Measurements from ENCODE around the gene GNLY. TPM values are rescaled to one million over a fixed set of nuclear protein-coding genes. Genes with fewer than 3 reads are reported as not detected.
A peak's percentile ranks its signal among the peaks of the same experiment; 100 is the strongest.

Gene GNLY
- total and polyA plus RNA-seq, 2 of the 4 experiments (the other 2 are of a cell fraction), result not detected

DNA sequence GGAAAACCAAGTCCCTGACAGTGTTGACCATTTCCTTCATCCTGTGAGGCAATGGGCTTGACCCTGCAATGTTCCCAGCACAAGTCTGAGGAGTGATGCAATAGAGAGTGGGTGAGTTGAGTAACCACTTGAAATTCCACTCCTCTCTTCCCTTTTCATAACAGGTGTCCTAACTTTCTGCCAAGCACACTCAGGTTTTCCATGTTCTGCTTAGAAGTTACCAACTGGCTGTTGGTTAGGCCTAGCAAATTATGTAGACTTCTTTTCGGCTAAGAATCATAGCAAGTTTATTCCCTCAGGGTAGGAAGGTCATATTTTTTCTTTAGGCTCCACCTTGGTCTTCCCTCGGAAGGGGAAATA is 11.5 kb downstream of the GNLY start:
- Histone ChIP-seq H2BK120ac (ENCODE audit: low read depth, low read length) (peak overlapping the region; percentile 91), H2BK20ac (ENCODE audit: low read depth, low read length) (peak overlapping the region; percentile 92), H3K18ac (ENCODE audit: low read depth, low read length) (no peak overlapping the region), H2BK15ac (ENCODE audit: low read depth, low read length) (peak overlapping the region; percentile 87; the same call in 1 of the 3 replicates), H3K4me3 (ENCODE audit: insufficient read depth, low read depth, low read length) (no peak overlapping the region), H4K8ac (ENCODE audit: low read depth in 2 of 2, low read length in 2 of 2) (peak overlapping the region in 1 of 2 experiments; percentile 15; a peak in 2 of 4 replicates), H2AFZ (replicated peaks; ENCODE audit: low read length, poor library complexity) (peak overlapping the region; percentile 5), H3K4ac (ENCODE audit: low read depth, low read length) (peak overlapping the region; percentile 90), H4K5ac (ENCODE audit: low read depth, low read length) (no peak overlapping the region), H3K27ac (ENCODE audit: insufficient read depth, low read length) (no peak overlapping the region), H3K56ac (ENCODE audit: extremely low read depth, insufficient read depth, low read length) (no peak overlapping the region), H3K4me1 (ENCODE audit: control insufficient read depth, insufficient read depth, low read length) (peaks cover 18% of the 10 kb centered on the region), H4K91ac (ENCODE audit: insufficient read depth, low read depth, low read length) (peak overlapping the region; percentile 90), H3K9ac (ENCODE audit: low read depth, low read length) (no peak overlapping the region), H2AK9ac (replicated peaks; ENCODE audit: low read depth, low read length, poor library complexity) (peak overlapping the region; percentile 20), H2AK5ac (ENCODE audit: low read depth, low read length) (peak overlapping the region; percentile 67), H3K27me3 (ENCODE audit: control insufficient read depth, insufficient read depth, low read length) (no peaks in the 10 kb centered on the region; the same call in 1 of the 2 replicates), H4K20me1 (ENCODE audit: insufficient read depth, low read length) (peaks cover 2% of the 10 kb centered on the region; the same call in 1 of the 2 replicates), H3K9me1 (ENCODE audit: insufficient read depth, low read length) (no peaks in the 10 kb centered on the region), H3K4me2 (ENCODE audit: low read depth, low read length) (no peak overlapping the region), H3K9me3 (ENCODE audit: control insufficient read depth, insufficient read depth, low read length) (no peaks in the 10 kb centered on the region), H3K36me3 (ENCODE audit: control insufficient read depth, insufficient read depth, low read length) (no peaks in the 10 kb centered on the region), H3K14ac (replicated peaks; ENCODE audit: low read depth, low read length) (no peak overlapping the region), H2BK5ac (ENCODE audit: low read depth, low read length, poor library complexity, severe bottlenecking) (no peak overlapping the region), H3K23ac (ENCODE audit: low read depth, low read length) (no peak overlapping the region), H3K79me1 (ENCODE audit: low read depth in 1 of 2, low read length in 2 of 2) (no peaks in the 10 kb centered on the region)
- WGBS, 2 experiments (ENCODE audit: extremely low coverage in 2 of 2, insufficient read length in 1 of 2), result no CpG with 5 or more reads among the region's 2 CpGs
- in situ Hi-C loops (cut with MboI; ENCODE audit: low sequenced_read_pairs), result loop anchor here (5.0 kb wide), 1 partner anchor 58 kb away; no protein-coding TSS in a partner anchor
- TF ChIP-seq FOS (IDR thresholded peaks at IDR 0.05; ENCODE audit: low read depth, low read length) (peak; percentile 52; the same call in 1 of the 2 replicates), MXI1 (IDR thresholded peaks at IDR 0.05; ENCODE audit: borderline replicate concordance, low read depth, low read length) (0 out of 2 replicates have a peak, but pooled peaks have one; percentile 13), POLR2A (IDR thresholded peaks at IDR 0.05; ENCODE audit: low read depth, low read length) (no peak), RCOR1 (IDR thresholded peaks at IDR 0.05; ENCODE audit: insufficient replicate concordance, low read length) (peak; percentile 99), CEBPB (IDR thresholded peaks at IDR 0.05; ENCODE audit: low read depth, low read length) (peak; percentile 100), BHLHE40 (IDR thresholded peaks at IDR 0.05; ENCODE audit: low read depth, low read length) (peak; percentile 90), NFE2L2 (IDR thresholded peaks at IDR 0.05; ENCODE audit: low read depth, low read length) (no peak; the same call in 1 of the 2 replicates), MAZ (IDR thresholded peaks at IDR 0.05; ENCODE audit: borderline replicate concordance, low read depth, low read length) (peak; percentile 49; the same call in 1 of the 2 replicates)
- TF ChIP-seq, protein P1, sequence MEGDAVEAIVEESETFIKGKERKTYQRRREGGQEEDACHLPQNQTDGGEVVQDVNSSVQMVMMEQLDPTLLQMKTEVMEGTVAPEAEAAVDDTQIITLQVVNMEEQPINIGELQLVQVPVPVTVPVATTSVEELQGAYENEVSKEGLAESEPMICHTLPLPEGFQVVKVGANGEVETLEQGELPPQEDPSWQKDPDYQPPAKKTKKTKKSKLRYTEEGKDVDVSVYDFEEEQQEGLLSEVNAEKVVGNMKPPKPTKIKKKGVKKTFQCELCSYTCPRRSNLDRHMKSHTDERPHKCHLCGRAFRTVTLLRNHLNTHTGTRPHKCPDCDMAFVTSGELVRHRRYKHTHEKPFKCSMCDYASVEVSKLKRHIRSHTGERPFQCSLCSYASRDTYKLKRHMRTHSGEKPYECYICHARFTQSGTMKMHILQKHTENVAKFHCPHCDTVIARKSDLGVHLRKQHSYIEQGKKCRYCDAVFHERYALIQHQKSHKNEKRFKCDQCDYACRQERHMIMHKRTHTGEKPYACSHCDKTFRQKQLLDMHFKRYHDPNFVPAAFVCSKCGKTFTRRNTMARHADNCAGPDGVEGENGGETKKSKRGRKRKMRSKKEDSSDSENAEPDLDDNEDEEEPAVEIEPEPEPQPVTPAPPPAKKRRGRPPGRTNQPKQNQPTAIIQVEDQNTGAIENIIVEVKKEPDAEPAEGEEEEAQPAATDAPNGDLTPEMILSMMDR (conservative IDR thresholded peaks at IDR 0.05; ENCODE audit: low read depth, low read length), result no peak
- intact Hi-C loops (cut with micrococcal nuclease), result loop anchor here (5.0 kb wide), 1 partner anchor 283 kb away; no protein-coding TSS in a partner anchor
- dilution Hi-C loops (cut with HindIII; ENCODE audit: low sequenced_read_pairs, unreplicated experiment), result no loop called here
- peak; percentile 99 for DNase-seq
- ChIA-PET POLR2A (ENCODE audit: unreplicated experiment) (interaction anchor here (0.6 kb wide), 1 partner anchor 182 kb away, joined by 3 read pairs; no protein-coding TSS in a partner anchor), CTCF (interaction anchor here (1.0 to 2.2 kb wide), 2 partner anchors 27 to 68 kb away, joined by 4 to 7 read pairs; no protein-coding TSS in a partner anchor)
- ATAC-seq (ENCODE audit: low read depth), result peak; percentile 68
- no TSS peak for BruUV-seq (replicated peaks)

Data from IMR-90 (cell line).